K562 (cell line): ENCODE data around the gene KLHL8. TPM values are rescaled to one million over a fixed set of nuclear protein-coding genes. Genes with fewer than 3 reads are reported as not detected.

Experiments used
- CSDE1 ChIP-seq, 2 experiments: fragments of 450-650 bp; IDR thresholded peaks; 2 replicates each; pipeline ENCODE4 v1.6.1; 2016; ENCODE audit warnings: mild to moderate bottlenecking in 1 of 2
- ETS2 ChIP-seq: IDR thresholded peaks from 2 replicates; pipeline ENCODE4 v1.6.1; 2016; ENCODE audit warnings: borderline replicate concordance, missing genetic modification characterization, mild to moderate bottlenecking, moderate library complexity, missing compliant biosample characterization; ENCODE audit not compliant: poor library complexity, severe bottlenecking
- FUS ChIP-seq: fragments of 200-400 bp; formaldehyde crosslinking; optimal IDR thresholded peaks from 2 replicates; pipeline ENCODE3; 2017; ENCODE audit warnings: low read depth, low read length
- HOMEZ ChIP-seq: fragments of 250-450 bp; sonication (Bioruptor Pico); IDR thresholded peaks from 2 replicates; pipeline ENCODE4 v1.4.0; 2020; ENCODE audit warnings: mild to moderate bottlenecking, moderate library complexity
- ILF3 ChIP-seq: fragments of 450-650 bp; IDR thresholded peaks from 2 replicates; pipeline ENCODE4 v1.6.1; 2018; ENCODE audit warnings: antibody characterized with exemption, mild to moderate bottlenecking, moderate library complexity, borderline replicate concordance
- MXI1 ChIP-seq: IDR thresholded peaks from 2 replicates; pipeline ENCODE4 v1.6.1; 2011; ENCODE audit warnings: low read depth, mild to moderate bottlenecking, improper control_type of control experiment, low read length
- SMARCA4 ChIP-seq: fragments of 450-650 bp; IDR thresholded peaks from 2 replicates; pipeline ENCODE4 v1.6.1; 2016
- XRCC4 ChIP-seq: IDR thresholded peaks from one replicate; pipeline ENCODE4 v1.6.1; 2011; ENCODE audit not compliant: insufficient read depth, insufficient read length; ENCODE audit errors: extremely low read depth
- ZFP1 ChIP-seq: fragments of 450-650 bp; formaldehyde crosslinking; IDR thresholded peaks from 2 replicates; pipeline ENCODE4 v1.4.0; 2020; ENCODE audit warnings: mild to moderate bottlenecking, mixed read lengths
- ZKSCAN3 ChIP-seq: fragments of 250-450 bp; sonication (Bioruptor Pico); IDR thresholded peaks from 2 replicates; pipeline ENCODE4 v1.4.0; 2020
- ZNF212 ChIP-seq: fragments of 450-650 bp; formaldehyde crosslinking; IDR thresholded peaks from 2 replicates; pipeline ENCODE4 v1.4.0; 2020; ENCODE audit warnings: mild to moderate bottlenecking
- ZNF217 ChIP-seq: sonication (generic); formaldehyde crosslinking; IDR thresholded peaks from 2 replicates; pipeline ENCODE4 v1.8.0; 2022; ENCODE audit warnings: mild to moderate bottlenecking, missing genetic modification reagents
- ZNF3 ChIP-seq: fragments of 250-450 bp; sonication (Bioruptor Pico); IDR thresholded peaks from 2 replicates; pipeline ENCODE4 v1.5.0; 2021; ENCODE audit warnings: mild to moderate bottlenecking, moderate library complexity
- ZNF324 ChIP-seq: fragments of 250-450 bp; sonication (Bioruptor Pico); IDR thresholded peaks from 2 replicates; pipeline ENCODE4 v1.4.0; 2020; ENCODE audit warnings: mild to moderate bottlenecking
- ZNF449 ChIP-seq: fragments of 250-450 bp; sonication (Bioruptor Pico); IDR thresholded peaks from 2 replicates; pipeline ENCODE4 v1.8.0; 2022; ENCODE audit warnings: moderate library complexity, mild to moderate bottlenecking, inconsistent platforms
- ZNF551 ChIP-seq: fragments of 250-450 bp; sonication (Bioruptor Pico); IDR thresholded peaks from 2 replicates; pipeline ENCODE4 v1.5.0; 2021; ENCODE audit warnings: mild to moderate bottlenecking, moderate library complexity
- ZNF76 ChIP-seq: fragments of 250-450 bp; sonication (Bioruptor Pico); IDR thresholded peaks from 2 replicates; pipeline ENCODE4 v1.4.0; 2020; ENCODE audit warnings: mild to moderate bottlenecking, moderate library complexity, borderline replicate concordance
- ZNF77 ChIP-seq: fragments of 250-450 bp; sonication (Bioruptor Pico); IDR thresholded peaks from 2 replicates; pipeline ENCODE4 v1.5.0; 2020
- polyA plus RNA-seq, 8 experiments: library from polyadenylated mRNA; depleted of rRNA in 4 of 8; stranded (reverse) in 5 of 8; unstranded in 3 of 8; fragments of >200 nt; fragmentation: Nextera tagmentation in 2 of 8; fragmentation: Illumina TruSeq in 1 of 8; extraction: Ambion mirVana in 2 of 8; extraction: Trizol in 1 of 8; gene quantifications; 2 replicates each; pipeline versions ENCODE4 v1.2.1 to v1.2.3, GENCODE V29; 2011 to 2014; ENCODE audit warnings: inconsistent platforms in 1 of 8, missing spikeins in 1 of 8
- total RNA-seq, 7 experiments: library from RNA; depleted of rRNA in 6 of 7; stranded (reverse); fragments of >200 nt in 6 of 7; fragmentation: Illumina TruSeq in 2 of 7; extraction: Trizol in 2 of 7; gene quantifications; 2 replicates each; pipeline versions ENCODE4 v1.2.1 to v1.2.3, GENCODE V29; 2011 to 2021; ENCODE audit warnings: low replicate concordance in 1 of 7
- TF ChIP-seq, protein P1 (sequence below): sonication (generic); formaldehyde crosslinking; IDR thresholded peaks from 2 replicates; pipeline ENCODE4 v1.8.0; 2022; ENCODE audit warnings: mild to moderate bottlenecking, missing genetic modification reagents
- TF ChIP-seq, protein P2 (sequence below): fragments of 450-650 bp; IDR thresholded peaks from 2 replicates; pipeline ENCODE4 v1.6.1; 2016; ENCODE audit warnings: antibody characterized with exemption
- TF ChIP-seq, protein P3 (sequence below): fragments of 450-650 bp; IDR thresholded peaks from 2 replicates; pipeline ENCODE4 v1.6.1; 2018; ENCODE audit not compliant: partially characterized antibody

KLHL8 gene
- total and polyA plus RNA-seq, 9 of the 15 experiments (the other 6 are each of a cell fraction or from before 2014, with no cell fraction given), result 8.7 to 25.3 (median 15.7) TPM

GRCh38 chr4:87220094-87220822 is at the start of gene KLHL8 (continued):
- no peak for TF ChIP-seq ETS2 (tag)
- TF ChIP-seq ZNF551 (CRISPR knock-in tag), result no peak
- TF ChIP-seq ZNF76 (CRISPR knock-in tag), result no peak
- TF ChIP-seq, protein P1, sequence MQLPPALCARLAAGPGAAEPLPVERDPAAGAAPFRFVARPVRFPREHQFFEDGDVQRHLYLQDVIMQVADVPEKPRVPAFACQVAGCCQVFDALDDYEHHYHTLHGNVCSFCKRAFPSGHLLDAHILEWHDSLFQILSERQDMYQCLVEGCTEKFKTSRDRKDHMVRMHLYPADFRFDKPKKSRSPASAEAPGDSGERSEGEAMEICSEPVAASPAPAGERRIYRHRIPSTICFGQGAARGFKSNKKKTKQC (CRISPR knock-in tag), result peak; percentile 80
- no peak for TF ChIP-seq HOMEZ
- TF ChIP-seq ZNF324 (CRISPR knock-in tag), result no peak
- no peak for TF ChIP-seq ZNF77 (CRISPR knock-in tag)
- no peak for TF ChIP-seq XRCC4
- no peak for TF ChIP-seq ZNF449 (CRISPR knock-in tag)
- TF ChIP-seq, protein P2, sequence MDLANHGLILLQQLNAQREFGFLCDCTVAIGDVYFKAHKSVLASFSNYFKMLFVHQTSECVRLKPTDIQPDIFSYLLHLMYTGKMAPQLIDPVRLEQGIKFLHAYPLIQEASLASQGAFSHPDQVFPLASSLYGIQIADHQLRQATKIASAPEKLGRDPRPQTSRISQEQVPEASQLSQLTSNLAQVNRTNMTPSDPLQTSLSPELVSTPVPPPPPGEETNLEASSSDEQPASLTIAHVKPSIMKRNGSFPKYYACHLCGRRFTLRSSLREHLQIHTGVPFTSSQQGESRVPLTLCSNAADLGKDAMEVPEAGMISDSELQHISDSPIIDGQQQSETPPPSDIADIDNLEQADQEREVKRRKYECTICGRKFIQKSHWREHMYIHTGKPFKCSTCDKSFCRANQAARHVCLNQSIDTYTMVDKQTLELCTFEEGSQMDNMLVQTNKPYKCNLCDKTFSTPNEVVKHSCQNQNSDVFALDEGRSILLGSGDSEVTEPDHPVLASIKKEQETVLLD, result no peak
- no peak for TF ChIP-seq ZNF217 (CRISPR knock-in tag)
- TF ChIP-seq ZNF3 (CRISPR knock-in tag), result no peak
- TF ChIP-seq FUS, result no peak
- TF ChIP-seq SMARCA4, result peak; percentile 10; the same call in 1 of the 2 replicates
- TF ChIP-seq, protein P3, sequence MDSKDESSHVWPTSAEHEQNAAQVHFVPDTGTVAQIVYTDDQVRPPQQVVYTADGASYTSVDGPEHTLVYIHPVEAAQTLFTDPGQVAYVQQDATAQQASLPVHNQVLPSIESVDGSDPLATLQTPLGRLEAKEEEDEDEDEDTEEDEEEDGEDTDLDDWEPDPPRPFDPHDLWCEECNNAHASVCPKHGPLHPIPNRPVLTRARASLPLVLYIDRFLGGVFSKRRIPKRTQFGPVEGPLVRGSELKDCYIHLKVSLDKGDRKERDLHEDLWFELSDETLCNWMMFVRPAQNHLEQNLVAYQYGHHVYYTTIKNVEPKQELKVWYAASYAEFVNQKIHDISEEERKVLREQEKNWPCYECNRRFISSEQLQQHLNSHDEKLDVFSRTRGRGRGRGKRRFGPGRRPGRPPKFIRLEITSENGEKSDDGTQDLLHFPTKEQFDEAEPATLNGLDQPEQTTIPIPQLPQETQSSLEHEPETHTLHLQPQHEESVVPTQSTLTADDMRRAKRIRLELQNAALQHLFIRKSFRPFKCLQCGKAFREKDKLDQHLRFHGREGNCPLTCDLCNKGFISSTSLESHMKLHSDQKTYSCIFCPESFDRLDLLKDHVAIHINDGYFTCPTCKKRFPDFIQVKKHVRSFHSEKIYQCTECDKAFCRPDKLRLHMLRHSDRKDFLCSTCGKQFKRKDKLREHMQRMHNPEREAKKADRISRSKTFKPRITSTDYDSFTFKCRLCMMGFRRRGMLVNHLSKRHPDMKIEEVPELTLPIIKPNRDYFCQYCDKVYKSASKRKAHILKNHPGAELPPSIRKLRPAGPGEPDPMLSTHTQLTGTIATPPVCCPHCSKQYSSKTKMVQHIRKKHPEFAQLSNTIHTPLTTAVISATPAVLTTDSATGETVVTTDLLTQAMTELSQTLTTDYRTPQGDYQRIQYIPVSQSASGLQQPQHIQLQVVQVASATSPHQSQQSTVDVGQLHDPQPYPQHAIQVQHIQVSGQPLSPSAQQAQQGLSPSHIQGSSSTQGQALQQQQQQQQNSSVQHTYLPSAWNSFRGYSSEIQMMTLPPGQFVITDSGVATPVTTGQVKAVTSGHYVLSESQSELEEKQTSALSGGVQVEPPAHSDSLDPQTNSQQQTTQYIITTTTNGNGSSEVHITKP, result no peak
- no peak for TF ChIP-seq ZFP1 (CRISPR knock-in tag)
- TF ChIP-seq MXI1, result no peak
- no peak for TF ChIP-seq CSDE1 (IDR thresholded peaks at IDR 0.05)
- no peak for TF ChIP-seq ZKSCAN3
- TF ChIP-seq ILF3, result no peak
- no peak for TF ChIP-seq ZNF212 (CRISPR knock-in tag)
